NCI-H146 treated with DMSO at 0.1 percent for 48 hours (cell line): ENCODE measurements around the gene CAMTA1.

Source experiments
- DNase-seq: peaks from one replicate; lab custom pipeline; 2025; ENCODE audit not compliant: unreplicated experiment; lab: John Stamatoyannopoulos, UW

The CAMTA1 gene

GRCh38 chr1:7476402-7476801 lies 691.1 kb downstream of the CAMTA1 start:
- no peak for DNase-seq

DNA sequence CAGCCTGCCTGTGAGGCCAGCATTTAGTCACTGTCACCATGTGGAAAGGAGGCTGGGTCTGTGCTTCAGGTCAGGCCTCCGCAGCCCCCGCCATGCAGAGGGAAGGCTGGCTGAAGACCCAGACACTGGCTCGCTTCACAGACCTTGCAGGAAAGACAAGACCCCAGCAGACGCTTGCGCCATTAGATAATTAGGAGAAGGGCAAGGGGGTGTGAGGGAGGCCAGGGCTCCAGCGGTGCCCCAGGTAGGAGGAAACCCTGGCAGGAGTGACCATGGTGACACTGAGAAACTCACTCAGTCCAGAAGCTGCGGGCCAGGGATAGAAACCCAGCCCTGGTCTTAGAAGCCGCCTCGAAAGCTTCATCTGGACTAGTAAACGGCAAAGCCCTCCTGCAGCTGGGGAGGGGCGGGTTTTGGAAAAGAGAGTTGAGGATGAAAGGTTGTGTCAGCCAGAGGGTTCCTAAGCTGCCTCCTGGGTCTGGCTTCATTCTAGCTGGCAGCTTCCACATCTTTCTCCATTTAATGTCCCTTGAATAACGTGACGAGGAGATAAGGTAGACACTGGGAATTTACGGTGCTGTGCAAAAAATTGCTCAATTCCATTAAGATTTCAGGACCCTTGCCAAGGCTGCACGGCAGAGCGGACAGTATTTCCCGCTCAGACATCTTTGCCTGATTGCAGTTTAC lies 691.8 kb downstream of the CAMTA1 start:
- DNase-seq, result no peak

DNA sequence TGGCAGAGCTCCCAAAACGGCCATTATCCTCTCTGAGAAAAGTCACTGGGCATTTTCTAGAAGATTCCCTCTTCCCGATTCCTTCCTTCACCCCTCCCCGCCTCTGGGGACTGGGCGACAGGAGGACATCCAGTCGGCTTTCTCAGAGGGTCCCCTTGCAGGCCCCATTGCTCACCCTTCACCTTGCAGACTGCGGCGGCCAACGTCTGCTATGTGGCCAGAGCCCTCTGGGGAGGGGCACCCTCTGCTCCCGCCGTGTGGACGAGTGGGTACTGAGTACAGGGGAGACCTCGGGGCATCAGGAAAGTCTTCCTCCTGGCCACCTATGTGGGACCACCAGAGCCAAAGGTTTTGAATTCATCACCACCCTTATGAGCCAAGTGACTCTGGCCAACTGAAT lies 692.3 kb downstream of the CAMTA1 start:
- DNase-seq, result no peak

GRCh38 chr1:7478142-7478790 lies 693.0 kb downstream of the CAMTA1 start:
- DNase-seq, result no peak

DNA sequence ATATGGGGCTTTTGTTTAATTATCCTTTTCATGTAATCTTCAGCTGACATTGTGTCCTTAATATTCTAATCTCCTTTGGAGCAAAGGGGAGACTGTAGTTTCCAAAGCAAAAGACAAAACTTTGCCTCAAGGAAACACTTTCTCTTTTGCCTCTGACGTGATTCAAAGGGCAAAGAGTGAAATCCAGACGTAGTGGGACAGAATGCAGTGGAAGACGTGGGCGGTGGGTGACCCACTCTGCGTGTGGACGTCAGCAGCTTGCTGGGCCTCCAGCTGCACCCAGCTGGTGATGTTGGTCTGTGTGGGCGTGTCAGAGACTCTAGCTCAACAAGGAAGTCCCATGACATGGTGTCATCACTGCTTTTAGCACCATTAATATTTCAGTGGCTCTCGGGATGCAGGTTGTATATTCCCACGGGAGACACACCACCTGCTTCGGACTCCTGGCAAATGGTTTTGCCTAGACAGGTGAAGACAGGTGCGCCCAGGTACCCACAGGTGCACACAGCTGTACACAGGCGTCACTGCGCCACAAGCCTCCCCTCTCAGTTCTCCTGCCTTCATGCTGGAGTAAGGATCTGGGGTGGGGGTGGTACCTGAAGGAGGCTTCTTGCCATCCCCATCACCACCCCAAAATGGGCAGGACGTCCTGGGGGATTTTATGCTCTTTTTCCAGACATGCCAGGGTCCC lies 693.7 kb downstream of the CAMTA1 start:
- no peak for DNase-seq

DNA sequence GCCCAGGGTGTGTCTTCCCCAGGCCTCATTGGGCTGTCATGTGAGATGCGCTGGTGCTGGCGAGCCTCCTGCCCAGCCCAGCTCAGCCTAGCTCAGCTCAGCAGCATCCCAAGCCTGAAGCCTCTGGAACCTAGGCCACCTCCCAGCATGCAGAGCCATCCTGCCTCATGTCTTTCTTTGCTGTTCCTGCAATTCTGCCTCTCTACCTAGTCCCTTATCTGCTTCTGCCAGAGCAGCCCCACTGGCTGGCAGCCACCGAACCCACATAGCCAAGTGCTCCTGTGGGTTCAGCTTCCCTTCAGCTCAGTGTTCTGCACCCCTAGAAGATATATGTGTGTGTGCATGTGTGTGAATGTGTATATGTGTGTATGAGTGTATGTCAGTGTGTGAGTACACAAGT lies 694.3 kb downstream of the CAMTA1 start:
- no peak for DNase-seq

DNA sequence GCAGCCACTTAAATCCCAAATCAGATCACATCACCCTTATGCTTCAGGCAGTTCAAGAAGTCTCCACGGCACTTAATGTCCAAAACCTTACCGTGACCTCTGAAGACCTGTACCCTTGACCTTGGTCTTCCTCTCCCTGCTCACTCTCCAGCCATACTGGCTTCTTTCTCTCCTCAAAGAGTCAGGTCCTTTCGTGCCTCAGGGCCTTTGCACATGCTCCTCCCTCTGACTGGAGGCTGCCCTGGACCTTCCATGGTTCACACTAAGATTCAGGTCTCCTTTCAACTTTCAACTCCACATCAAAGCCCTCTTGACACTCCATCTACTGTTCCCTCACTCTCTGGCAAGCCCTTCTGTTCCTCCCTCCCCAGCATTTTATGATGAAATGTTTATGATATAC lies 695.9 kb downstream of the CAMTA1 start:
- DNase-seq, result no peak

DNA sequence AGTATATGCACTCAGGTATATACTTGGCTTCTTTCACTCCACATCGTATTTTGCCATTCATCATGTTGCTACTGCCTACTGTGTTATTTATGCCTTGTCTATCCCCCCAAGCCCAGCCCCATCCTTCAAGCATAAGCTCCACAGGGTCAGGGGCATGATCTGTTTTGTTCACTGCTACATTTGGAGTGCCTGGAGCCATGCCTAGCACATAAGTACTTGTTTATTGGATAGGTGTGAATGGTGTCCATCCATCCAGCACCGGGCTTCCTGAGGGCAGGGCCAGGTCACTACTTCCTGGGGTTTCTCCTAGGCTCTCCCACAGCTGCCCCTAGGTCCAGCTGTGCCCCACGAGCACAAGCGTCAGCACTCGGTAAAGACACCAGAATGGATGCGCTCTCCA lies 696.8 kb downstream of the CAMTA1 start:
- DNase-seq, result no peak

DNA sequence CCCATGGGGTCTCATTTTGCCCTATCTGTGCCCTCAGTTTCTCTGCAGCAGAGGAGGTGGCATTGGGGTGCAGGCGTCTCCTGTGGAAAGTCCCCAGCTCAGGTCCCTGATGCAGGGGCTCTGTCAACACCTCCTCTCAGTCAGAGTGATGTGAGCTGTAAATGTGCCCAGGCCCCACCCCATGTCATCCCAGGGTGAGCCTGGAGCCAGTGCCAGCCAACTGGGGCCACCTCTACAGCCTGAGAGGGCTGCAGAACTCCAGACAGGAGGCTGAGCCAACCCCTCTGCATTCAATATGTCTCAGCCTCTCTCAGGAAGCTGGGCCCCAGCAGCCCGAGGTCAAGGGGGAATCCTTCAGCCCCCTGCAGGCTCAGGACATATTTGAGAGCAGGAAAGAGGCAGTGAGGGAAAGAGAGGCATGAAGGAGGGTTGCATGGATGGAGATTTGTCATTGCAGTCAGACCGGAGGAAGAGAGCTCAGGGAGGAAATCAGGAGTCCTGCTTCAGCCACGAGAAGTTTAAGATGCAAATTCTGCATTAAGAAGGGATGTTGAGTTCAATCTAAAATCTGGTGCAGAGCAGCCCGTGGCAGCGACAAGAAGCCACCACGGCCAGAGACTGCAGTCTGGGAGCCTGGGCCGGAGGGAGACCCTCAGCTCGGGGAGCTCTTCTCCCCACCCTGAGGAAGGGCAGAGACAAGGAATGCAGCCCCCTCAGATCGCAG lies 697.7 kb downstream of the CAMTA1 start:
- no peak for DNase-seq

DNA sequence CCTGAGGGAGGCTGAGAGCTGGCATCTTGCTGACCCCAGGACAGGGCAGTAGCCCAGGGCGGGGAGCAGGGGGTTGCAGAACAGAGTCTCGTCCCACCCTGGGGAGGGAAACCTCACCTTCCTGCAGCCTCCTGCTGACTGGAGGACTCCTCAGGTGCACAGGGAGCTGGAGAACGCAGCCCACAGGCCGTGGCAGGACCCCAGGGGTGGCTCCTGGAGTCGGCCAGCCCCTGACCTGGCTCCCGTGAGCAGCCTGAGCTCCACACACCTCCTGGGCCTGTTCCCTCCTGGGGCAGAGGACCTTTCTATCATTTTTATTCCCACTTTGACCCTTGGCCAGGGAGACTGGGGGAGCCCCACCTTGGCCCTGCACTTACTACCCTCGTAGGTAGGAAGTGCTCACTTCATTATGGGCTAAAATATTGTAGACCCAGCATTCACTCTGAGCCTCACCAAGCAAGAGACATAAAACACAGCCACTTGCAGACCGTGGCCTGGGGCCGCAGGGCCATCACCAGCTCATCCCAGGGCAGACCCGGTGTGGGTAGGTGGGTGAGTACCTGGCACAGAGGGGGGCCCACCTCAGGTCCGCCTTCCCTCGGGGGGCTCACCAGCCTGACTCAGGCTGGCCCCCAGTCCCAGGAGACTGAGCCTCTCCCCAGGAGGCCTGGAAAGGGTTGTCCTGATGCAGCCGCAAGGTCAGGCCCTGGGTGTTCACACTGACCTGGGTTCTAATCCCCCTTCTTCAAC lies 698.6 kb downstream of the CAMTA1 start:
- no peak for DNase-seq

- no peak for DNase-seq
Measured at GRCh38 chr1:7485086-7485780, 700.0 kb downstream of the CAMTA1 start.

GRCh38 chr1:7485826-7486225 lies 700.6 kb downstream of the CAMTA1 start:
- DNase-seq, result no peak

GRCh38 chr1:7487766-7488474 lies 702.7 kb downstream of the CAMTA1 start:
- no peak for DNase-seq

- no peak for DNase-seq
Measured at GRCh38 chr1:7488475-7488842, 703.2 kb downstream of the CAMTA1 start.

DNA sequence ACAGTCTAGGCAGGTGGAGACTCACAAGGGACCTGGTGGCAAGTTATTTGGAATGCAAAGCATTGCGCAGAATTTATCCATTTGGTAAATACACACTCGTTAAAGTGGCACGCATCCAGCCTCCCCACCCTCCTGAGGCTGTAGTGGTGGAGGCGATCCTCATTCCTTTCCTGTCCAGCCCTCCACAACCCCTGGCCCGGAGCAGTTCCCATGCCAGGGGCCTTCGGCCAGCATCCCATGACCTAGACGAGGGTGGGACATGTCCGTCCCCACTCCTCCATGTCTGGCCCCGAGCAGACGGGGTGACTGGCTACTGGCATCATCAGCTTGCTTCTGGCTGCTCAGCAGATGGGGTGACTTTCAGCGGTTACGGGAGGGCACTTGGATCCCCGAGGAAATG lies 704.3 kb downstream of the CAMTA1 start:
- DNase-seq, result no peak

- DNase-seq, result no peak
Measured at GRCh38 chr1:7490576-7490975, 705.3 kb downstream of the CAMTA1 start.

- DNase-seq, result peak; percentile 53
Measured at GRCh38 chr1:7491109-7491817, 706.0 kb downstream of the CAMTA1 start.

- DNase-seq, result no peak
Measured at GRCh38 chr1:7491818-7492173, 706.5 kb downstream of the CAMTA1 start.

GRCh38 chr1:7493711-7494454 lies 708.6 kb downstream of the CAMTA1 start:
- no peak for DNase-seq
